CD4-positive, alpha-beta T cell treated with Interleukin-6 for 4 hours (primary cell): ENCODE results near the gene NAA10.

Source experiments
- DNase-seq: peaks from one replicate; pipeline ENCODE4 v3.0.0-alpha.2; 2020; ENCODE audit warnings: mixed read lengths

Gene NAA10

DNA sequence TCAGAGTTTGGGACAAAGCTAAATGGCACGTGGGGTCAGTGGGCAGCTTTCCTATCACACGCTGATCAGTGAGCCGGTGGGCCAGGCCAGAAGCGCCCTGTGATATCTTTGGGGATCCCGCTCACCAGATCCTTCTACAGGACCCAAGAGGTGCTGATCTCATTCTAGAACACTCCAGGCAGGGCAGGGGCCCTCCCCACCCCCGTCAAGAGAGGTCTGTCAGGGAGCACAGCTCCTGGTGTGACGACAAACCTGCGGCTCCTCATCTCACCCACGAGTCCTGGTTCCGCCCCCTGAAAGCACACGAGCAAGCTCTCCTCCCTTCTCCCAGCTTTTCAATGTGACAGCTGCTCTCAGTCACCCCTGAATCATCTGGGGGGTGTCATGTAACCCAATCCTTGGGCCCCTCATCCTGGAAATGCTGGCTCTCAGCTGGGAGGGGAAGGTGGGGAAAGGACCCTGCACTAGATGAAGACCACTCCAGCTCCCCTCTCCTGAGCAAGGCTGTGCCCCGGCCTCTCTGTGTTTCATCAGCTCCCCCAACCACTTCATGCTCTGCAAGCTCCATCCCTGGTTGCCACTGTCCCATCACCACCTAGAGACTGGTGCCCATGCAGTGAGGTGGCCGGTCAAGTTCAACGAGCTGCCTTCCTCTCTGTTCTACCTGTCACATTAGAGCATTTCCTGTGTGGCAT, 32.2 kb upstream of the NAA10 start:
- no peak for DNase-seq

DNA sequence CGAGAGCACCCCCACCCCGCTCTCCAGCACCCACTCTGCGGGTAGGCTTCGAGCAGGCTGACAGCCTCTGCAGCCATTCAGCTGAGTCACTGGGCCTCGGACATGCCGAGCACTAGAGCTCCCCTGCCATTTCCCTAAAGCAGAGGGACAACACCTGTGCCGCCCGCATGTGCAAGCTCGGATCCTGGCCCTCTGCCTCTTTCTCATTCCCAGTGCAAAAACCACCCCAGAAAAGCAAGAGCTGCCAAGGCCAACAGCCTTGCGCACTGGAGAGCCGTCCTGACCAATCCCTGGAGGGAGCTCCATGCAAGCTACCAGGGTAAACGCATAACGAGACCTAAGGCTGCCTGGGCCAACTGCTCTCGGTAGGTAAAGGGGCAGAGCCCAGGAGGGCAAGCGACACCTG, 31.4 kb upstream of the NAA10 start:
- DNase-seq: no peak

DNA sequence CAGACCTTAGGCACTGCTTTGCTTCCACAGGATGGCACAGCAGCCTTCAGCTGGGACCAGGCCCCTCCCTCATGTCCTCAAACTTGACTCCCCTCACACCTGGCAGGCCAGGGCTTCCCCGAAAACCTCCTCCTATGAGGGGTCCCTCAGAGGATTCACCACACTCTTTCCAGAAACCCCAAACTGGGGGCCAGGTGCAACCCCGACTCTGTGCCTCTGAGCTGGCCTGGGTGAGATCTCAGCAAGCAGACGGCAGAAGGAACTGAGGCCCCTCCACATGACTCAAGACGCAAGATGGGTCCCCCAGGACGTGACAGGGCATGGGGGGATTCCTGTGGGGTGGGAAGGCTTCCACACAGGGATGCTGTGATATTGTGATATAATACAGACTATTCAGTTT, 30.6 kb upstream of the NAA10 start:
- no peak for DNase-seq

DNA sequence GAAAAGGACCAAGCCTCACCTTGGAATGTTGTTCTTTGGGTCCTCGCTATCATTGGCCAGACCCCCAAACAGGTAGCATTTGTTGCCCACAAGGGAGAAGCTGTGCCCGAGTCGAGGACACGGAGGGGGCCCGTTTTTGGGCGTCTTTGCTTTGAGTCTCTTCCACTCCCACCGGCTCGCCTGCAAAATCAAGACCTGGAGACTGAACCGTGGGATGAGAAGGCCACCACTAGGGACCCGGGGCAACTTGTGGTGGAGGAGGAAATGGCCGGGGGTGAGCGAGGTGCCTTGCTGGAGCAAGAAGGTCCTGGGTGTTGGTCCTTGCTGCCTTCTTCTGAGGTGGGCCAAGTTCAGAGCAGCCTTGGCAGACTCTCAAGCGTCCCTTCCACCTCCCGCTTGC, 29.3 kb upstream of the NAA10 start:
- DNase-seq: no peak

DNA sequence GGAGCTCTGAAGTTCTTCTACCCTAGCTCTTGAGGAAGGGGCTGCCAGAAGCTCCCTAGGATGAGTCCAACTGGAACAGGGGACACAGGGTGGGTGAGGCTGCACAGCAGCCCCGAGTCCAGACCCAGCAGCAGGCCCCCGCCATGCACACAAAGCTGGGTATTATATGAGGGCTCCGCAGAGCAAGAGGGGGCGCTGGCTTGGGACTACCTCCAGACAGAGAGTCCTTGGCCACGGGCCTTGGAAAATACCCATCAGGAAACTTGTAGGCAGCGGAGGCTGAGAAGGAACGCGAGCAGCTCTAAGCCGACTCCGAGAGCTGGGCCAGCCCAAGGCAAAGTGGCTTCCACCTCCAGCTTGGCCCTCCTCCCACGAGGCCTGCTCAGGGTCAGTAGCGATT, 28.7 kb upstream of the NAA10 start:
- DNase-seq: no peak

DNA sequence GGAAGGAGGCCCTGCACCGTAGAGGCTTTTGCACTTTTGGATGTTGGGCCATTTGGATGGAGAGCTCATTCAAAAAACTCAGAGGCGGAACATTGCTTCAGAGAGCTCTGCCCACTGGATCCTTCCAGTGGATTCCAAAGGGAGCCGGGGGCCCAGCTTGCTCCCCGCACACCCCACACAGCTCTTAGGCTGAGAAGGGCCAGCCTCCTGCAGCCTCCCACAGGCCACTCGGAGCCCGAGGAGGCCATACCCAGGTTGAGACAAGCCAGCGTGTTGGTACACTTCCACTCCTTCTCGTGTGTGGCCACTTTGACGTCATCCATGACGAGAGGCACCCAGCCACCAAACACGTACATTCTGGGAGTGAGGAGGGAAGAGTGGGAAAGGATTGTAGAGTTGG, 26.5 kb upstream of the NAA10 start:
- no peak for DNase-seq

DNA sequence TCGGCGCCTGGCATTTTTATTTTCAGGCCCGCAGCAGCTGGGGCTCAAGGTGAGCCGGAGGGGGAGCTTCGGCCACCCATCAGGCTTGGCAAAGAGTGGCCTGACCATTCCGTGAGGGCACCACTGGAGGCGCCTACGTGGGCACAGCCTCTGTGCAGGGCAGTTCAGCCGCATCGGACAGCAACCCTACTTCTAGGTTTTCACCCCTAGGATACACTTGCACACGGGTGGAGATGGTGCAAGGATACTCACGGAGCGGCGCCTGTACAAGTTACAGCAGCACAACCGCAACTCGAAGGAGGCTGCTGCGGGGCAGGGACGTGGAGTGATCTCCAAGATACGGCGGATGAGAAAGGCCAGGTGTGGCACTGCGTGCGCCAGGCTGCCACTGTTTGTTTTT, 25.9 kb upstream of the NAA10 start:
- peak; percentile 1 for DNase-seq

DNA sequence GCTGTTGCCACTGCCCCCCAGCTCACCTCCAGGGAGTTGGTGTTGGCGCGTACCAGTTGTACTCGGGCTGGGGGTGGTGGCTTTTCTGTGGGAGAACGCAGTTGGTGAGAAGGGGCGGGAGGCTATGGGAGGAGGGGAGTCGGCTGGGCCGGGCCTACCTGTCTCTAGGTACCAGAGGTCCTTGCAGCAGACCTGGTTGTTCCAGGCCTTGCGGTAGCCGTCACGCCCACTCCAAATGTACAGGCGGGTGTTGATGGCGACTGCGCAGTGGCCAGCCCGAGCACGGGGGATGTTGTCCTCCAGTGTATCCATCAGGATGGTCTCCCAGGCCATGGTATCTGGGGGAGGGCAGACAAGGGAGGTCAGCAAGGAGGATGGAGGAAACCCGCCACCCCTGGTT, 25.2 kb upstream of the NAA10 start:
- DNase-seq: no peak

DNA sequence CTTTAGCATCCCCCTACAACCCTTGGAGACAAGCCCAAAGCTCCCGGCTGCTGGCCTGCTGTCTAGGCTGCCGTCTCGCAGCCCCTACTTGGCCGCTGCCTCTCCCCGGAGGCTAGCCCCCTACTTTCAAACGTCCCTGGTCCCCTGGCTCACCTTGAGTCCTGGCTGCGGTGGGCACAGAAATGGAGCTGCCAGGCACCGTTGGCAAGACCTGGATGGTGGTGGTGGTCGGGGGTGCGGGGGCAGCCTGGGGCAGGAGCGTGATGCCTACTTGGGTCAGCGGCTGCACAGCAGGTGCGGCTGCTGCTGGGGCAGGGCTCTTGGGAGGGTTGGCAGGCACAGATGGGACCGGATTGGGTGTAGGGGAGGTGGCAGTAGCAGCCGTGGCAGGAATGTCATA, 24.8 kb upstream of the NAA10 start:
- DNase-seq: no peak

DNA sequence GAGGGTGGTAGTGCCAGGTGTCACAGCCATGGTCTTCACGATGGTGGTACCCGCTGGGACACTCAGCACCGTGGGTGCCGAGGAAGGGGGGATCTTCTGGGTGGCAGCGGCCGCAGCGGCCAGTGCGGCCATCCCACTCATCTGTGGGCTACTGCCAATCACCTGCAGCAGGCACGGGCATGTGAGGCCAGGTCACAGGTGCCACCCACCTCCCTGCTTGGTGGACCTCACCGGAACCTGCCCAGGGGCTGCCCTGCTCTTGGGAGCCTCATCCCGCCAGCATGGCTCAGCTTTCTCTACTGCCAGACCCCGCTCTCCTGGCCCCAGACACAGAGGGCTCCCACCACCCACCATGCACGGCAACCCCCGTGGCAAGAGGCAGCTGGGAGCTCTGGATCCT, 23.8 kb upstream of the NAA10 start:
- no peak for DNase-seq

DNA sequence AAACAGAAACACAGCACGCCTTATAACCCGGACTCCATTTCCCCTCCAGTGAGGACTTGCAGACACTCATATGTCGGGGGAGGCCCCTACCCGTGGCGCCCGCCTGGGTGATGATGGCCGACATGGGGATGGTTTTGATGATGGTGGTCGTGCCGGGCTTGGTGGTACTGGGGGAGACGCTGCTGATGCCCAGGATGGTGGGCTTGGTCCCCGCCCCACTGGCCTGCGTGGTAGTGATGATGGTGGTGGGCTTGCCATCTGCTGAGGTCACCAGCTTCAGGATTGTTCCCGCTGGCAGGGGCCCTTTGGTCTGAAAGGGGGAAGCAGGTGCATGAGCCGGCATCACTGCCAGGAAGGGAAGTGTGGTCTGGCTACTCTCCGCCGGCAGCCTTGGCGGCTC, 22.4 kb upstream of the NAA10 start:
- DNase-seq: peak; percentile 1

DNA sequence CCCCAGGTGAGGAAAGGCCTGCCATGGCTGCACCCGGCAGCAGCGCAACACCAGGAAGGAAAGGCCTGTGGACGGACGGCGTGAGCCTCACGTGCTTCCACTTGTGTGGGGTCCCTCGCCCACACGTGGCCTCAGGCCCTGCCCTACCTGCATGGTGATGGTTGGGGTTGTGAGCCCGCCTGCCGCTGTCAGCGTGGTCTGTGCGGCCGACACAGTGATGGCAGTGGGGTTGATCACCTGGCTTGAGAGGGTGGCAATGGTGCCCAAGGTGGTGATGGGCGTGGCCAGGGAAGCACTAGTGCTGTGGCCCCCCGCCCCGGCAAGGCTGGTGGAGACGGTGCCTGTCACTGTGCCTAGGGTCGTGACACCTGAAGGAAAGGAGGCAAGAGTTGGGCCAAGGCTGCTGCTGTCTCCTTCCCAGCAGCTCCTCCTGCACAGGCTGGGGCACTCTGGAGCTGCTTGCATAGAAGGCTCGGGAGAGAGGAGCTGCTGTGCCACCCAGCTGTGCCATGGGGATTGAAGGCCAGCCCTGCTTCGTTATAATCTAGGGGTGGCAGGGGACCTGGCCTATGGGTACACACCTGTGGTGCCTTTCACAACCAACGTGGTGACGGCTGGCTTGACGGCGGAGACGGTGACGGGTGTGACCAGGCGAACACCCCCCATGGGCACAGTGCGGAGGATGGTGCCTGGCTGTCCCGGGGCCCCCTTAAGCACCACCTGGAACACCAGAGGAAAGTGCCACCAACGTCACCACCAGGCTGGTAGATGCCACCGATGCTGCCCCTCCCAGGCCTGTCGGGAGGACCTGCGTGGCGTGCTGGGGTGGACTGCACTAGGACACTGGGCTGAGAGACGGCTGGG, 21.4 kb upstream of the NAA10 start:
- DNase-seq: peak; percentile 1

DNA sequence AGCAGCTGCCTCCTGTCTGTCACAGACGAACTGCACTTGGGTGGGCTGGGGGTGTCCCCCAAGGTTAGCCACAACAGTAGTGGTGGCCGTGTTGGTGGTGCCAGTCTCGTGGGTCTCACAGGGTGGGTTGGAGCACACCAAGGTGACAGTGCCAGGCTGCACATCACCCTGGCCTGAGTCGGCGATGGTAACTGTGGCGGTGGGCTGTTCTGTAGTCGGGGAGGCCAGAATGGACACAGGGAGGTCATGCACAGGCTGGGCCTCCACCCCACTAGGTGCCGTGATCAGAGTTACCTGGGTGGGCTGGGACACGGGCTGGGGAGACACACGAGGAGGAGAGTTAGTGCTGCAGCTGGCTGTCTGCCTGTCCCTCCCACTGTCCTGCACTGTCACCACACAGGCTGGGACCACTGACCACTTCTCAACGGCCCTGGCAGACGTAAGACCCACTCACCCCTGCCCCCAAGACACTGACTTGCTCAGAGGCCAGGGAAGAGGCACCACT, 20.4 kb upstream of the NAA10 start:
- DNase-seq: no peak

DNA sequence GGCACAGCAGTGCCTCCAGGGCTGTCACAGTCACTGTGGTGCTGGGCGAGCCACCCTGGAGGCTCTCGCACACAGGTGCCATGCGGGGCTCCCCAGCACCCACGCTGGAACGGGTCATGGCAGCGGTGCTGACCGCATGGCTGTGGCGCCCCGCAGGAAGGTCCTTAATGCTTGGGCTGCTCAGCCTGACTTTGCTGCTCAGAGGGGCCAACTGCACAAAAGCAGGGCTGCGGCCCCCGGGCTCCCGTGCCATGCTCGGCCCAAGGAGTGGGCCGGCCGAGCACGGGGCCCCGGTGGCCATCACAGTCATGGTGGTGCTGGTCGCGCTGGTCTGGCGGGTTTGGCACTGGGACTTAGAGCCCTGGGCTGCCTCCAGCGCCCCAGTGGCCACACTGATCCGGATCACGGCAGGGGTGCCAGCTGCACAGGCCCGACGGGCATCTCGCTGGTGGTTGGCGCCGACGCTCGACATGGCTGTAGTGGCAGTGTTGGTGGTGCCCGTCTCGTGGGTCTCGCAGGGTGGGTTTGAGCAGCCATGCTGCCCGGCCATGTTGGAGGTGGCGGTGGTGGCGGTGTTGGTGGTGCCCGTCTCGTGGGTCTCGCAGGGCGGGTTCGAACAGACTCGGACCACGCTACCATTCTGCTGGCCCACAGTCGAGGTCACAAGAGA, 19.9 kb upstream of the NAA10 start:
- DNase-seq: no peak

DNA sequence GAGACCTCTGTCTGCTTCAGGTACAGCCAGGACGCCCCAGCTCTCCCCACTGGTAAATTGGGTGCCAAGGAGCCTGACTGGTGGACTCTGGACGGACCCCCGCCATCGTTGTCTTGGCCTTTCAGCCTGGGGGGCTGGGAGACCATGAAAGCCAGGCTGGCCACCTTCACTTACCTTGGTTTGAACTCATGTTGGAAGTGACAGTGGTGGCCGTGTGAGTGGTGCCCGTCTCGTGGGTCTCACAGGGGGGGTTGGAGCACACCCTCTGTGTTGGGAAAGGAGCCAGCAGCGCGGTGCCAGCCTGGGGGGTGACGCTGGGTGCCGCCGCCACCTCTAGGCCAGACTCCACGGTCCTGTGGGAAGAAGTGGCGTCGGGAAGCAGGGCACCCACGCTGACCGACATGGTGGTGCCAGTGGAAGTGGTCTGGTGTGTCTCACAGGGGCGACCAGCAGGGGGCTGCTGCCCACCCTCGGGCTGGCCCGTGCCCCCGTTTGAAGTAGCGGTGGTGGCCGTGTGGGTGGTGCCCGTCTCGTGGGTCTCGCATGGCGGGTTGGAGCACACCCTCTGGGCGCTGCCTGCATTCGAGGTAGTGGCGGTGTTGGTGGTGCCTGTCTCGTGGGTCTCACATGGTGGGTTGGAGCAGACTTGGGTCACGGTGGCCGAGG, 19.2 kb upstream of the NAA10 start:
- DNase-seq: no peak

DNA sequence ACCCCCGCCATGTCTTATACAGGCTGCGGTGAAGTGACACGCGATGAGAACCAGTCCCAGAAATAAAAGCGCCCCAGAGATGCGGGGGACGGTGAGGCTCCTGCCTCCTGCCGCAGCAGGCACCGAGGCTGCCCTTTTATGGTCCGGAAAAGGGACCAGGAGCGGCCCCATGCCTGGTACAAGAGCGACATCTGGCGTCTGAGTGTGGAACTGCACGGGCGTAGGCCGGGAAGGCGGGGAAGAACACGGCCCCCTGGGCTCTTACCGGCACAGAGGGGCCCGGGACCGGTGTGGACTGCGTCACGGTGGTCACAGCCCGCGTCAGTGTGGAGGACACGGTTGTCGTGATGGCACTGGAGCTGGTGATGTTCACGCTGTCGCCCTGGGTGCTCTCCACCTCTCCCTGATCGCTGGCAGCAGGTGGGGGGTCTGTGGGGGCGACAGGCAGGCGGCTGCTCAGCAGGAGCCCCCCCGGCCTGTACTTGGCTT, 18.5 kb upstream of the NAA10 start:
- DNase-seq: peak; percentile 79

DNA sequence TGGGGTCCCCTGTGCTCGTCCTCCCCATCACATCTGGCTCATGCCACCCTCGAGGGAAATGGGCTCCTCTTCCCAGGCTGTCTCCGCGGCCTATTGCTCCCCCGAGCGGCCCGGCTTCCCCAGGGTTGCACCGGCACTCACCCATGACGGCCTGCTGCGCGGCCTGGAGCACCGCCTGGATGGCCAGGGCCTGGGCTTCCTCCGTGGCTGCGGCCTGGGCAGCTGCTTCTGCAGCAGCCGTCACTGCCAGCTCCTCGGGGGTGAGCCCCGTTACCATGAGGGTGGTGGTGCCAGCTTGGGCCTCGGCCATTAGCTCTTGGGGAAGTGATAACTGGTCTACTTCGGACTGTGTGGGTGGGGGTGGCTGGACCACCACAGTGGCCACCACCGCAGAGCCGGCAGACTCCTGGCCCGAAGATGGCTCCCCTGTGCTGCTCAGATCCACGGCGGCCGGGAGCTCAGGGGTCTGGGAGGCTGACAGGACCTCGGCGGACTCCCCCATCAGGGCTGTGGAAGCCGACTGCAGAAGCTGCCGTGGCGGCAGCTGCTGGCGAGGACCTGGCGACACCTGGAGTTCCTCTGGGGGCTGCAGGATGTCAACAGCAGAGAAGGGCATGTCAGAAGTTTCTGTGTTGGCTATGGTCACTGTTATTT, 17.7 kb upstream of the NAA10 start:
- DNase-seq: no peak

DNA sequence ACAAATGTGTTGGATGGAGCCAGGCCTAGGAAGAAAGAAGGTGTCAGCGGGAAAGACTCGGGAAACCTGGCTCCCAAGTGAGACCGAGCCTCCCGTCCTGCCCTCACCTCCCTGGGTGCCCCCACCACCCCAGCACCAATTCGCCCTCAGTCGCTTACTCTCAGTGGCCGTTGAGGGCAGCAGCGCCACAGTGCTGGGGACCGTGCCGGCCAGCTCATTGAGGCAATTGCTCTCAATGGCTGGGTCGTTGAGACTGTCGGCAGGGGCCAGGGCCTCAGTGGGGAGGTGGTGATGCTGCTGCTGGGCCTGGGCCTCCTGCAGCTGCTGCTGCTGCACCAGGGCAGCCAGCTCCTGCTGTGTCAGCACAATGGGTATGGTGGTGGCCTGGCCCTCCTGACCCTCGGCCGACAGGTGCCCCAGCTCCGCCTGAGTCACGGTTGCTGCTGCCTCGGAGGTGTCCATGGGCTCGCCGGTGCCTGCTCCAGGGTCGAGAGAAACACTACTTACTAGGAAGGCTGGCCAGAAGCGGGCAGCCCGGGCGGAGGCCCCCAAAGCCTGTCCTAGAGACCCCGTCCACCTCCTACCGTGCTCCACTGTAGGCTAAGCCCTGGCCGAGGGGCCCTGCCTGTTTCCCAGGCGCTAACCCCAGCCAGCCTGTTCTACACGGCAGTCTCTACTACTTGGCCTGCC, 17.0 kb upstream of the NAA10 start:
- no peak for DNase-seq

DNA sequence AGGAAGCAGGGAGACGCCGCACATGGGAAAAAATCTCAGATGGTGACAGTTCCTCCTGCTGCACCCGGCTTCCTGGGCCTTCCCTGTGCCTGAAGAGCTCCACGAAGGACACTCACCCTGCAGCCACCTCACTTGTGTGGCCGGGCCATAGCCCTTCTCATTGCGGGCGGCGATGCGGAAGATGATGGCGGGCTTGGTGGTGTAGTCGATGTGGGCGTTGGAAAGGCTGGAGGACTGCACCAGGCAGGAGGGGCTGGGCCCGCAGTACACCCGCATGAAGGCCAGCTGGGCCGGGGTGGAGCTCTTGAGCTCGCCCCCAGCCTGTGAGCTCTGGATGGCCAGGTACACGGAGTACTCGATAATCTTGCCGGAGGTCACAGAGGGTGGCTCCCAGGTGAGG, 15.3 kb upstream of the NAA10 start:
- DNase-seq: no peak

DNA sequence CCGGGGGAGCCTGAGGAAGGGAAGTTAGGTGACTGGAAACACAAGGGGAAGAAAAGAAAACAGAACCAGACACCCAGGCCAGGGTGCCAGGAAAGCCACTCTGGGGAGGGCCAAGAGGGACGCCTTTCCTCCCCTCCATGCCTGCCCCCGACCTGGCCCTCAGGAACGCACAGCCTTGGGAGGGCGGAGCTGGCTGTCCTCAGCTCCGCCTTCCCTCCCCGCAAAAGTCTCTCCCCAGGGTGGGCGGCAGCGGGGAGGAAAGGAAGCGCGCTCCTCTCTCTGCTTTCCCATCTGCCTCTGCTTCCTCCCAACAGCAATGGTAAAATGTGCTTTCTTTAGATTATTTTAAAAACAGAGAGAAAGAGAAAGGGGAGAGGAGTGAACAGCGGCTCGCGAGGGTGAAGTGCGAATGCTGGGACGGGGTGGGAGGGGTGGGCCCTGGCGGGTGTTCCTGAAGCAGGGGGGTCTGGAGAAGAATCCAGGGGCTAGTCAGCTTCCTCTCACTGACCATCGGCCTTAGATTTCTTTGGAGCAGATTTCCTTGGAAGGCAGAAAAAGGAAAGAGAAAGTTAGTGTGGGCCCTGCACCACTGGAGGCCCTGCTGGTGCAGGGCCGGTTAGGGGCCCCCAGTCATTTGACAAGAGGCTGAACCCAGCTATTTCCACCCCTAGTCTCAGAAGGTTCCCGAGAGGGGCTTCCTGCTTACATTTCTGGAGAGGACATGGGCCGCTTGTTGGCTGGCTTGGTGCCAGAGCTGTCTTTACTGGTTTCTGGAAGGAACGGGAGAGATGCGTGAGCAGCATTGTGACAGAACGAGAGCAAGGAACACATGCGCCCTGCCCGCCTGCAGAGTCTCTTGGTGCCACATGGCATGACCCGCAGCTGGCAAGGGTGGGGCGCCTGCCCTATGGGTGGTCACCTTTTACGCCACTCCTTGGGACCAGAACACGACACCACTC, 14.3 kb upstream of the NAA10 start:
- no peak for DNase-seq

DNA sequence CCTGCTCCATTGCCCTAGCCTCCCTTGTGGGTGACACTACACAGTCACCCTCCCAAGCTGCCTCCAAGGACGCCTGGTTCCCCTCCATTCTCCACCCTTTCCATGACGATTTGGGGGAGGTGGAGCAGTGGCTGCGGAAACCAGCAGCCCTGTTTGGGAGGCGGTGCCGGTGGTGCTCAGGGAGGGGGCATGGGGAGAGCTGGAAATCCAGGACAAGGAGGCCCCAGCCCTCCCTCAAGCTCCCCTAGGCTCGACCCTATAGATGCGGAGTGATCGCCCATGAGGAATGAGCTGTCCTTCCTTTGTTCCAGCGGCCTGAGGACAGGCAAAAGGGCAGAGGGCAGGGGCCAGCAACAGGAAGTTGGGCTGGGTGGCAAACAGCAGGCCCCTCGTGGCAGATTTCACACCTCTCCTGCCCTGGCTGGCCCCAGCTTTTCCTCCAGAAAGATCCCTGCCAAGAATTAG, 13.2 kb upstream of the NAA10 start:
- no peak for DNase-seq
